Fibroblast of skin of back (primary cell): ENCODE measurements around the gene OR2V1. TPM values are rescaled to one million over a fixed set of nuclear protein-coding genes. Genes with fewer than 3 reads are reported as not detected.
A peak's percentile ranks its signal among the peaks of the same experiment; 100 is the strongest.
"Not testable (repeated sequence)": the region's sequence is repeated elsewhere in the genome, so short reads cannot be mapped to it uniquely, and the experiment has no call there.

Experiments
- DNase-seq: peaks from one replicate; pipeline ENCODE4 v3.0.0-alpha.2; 2013
- polyA plus RNA-seq, 2 experiments: library from polyadenylated mRNA; unstranded; fragments of 120-200 nt; gene quantifications; one replicate each; pipeline ENCODE4 v1.2.1, GENCODE V29; 2013; ENCODE audit not compliant: insufficient read length in 2 of 2

OR2V1 gene
- polyA plus RNA-seq (2013, experiment 1 of 2; ENCODE audit: insufficient read length): not detected
- polyA plus RNA-seq (2013, experiment 2 of 2; ENCODE audit: insufficient read length): not detected

- no peak for DNase-seq
Measured at GRCh38 chr5:181130832-181131496, at the start of gene OR2V1. Gene OR2V1, minus strand, starts transcription at chr5:181131169. Its CDS starts 5,865 bp downstream, at chr5:181125304.

- not testable (repeated sequence) for DNase-seq
Measured at GRCh38 chr5:181177559-181177958, 46.6 kb upstream of the OR2V1 start.

- DNase-seq: no peak
Measured at GRCh38 chr5:181176254-181176952, 45.4 kb upstream of the OR2V1 start.

GRCh38 chr5:181173420-181174342, 42.7 kb upstream of the OR2V1 start:
- DNase-seq: peak; percentile 63

- DNase-seq: no peak
Measured at GRCh38 chr5:181173027-181173419, 42.1 kb upstream of the OR2V1 start.

GRCh38 chr5:181171782-181172181, 40.8 kb upstream of the OR2V1 start:
- DNase-seq: no peak

GRCh38 chr5:181170996-181171395, 40.0 kb upstream of the OR2V1 start:
- DNase-seq: no peak

- no peak for DNase-seq
Measured at GRCh38 chr5:181170237-181170825, 39.4 kb upstream of the OR2V1 start.

- DNase-seq: peak; percentile 78
Measured at GRCh38 chr5:181169459-181170236, 38.7 kb upstream of the OR2V1 start.

- no peak for DNase-seq
Measured at GRCh38 chr5:181168595-181169118, 37.7 kb upstream of the OR2V1 start.

- DNase-seq: no peak
Measured at GRCh38 chr5:181167814-181168488, 37.0 kb upstream of the OR2V1 start.

- no peak for DNase-seq
Measured at GRCh38 chr5:181166812-181167733, 36.1 kb upstream of the OR2V1 start.

- DNase-seq: no peak
Measured at GRCh38 chr5:181164076-181164952, 33.3 kb upstream of the OR2V1 start.

GRCh38 chr5:181163487-181164075, 32.6 kb upstream of the OR2V1 start:
- no peak for DNase-seq

- no peak for DNase-seq
Measured at GRCh38 chr5:181161534-181162175, 30.7 kb upstream of the OR2V1 start.

GRCh38 chr5:181160755-181161533, 30.0 kb upstream of the OR2V1 start:
- DNase-seq: peak; percentile 64
